Measurements from ENCODE around the gene KRT28.

The KRT28 gene

GRCh38 chr17:40799859-40800258 is at the start of gene KRT28:
Gene KRT28, minus strand, starts transcription at chr17:40799959. Its CDS starts 66 bp downstream, at chr17:40799893.
- Histone ChIP-seq H2AFZ (ENCODE audit: low read depth, low read length) (no peak within 1 kb of the TSS), H3K79me2 (ENCODE audit: low read length) (no peaks in the 10 kb centered on the region), H3K4me1 (ENCODE audit: low read length) (peaks cover 30% of the 10 kb centered on the region), H3K27me3 (ENCODE audit: low read depth, low read length) (peaks cover 20% of the 10 kb centered on the region; the same call in 1 of the 2 replicates), H3K4me2 (ENCODE audit: low read length) (no peak within 1 kb of the TSS), H3K4me3 (ENCODE audit: low read length) (no peak within 1 kb of the TSS), H4K20me1 (ENCODE audit: insufficient read depth, low read length) (no peaks in the 10 kb centered on the region), H3K36me3 (replicated peaks; ENCODE audit: low read depth, low read length) (no peaks in the 10 kb centered on the region), H3K9ac (ENCODE audit: low read length) (no peak within 1 kb of the TSS), H3K9me3 (ENCODE audit: insufficient read depth, low read length) (no peaks in the 10 kb centered on the region), H3K27ac (ENCODE audit: low read length) (no peak within 1 kb of the TSS)
- no peak for TF ChIP-seq EZH2phosphoT487 (IDR thresholded peaks at IDR 0.05; ENCODE audit: low read depth)
- TF ChIP-seq CTCF (IDR thresholded peaks at IDR 0.05; ENCODE audit: low read depth, low read length), result no peak

GRCh38 chr17:40848583-40849235 is 49.0 kb upstream of the KRT28 start:
- Histone ChIP-seq H3K27ac (ENCODE audit: low read length) (no peak overlapping the region), H3K4me2 (ENCODE audit: low read length) (no peak overlapping the region), H3K9ac (ENCODE audit: low read length) (no peak overlapping the region), H3K4me1 (ENCODE audit: low read length) (no peaks in the 10 kb centered on the region), H3K9me3 (ENCODE audit: insufficient read depth, low read length) (no peaks in the 10 kb centered on the region), H3K36me3 (replicated peaks; ENCODE audit: low read depth, low read length) (no peaks in the 10 kb centered on the region), H2AFZ (ENCODE audit: low read depth, low read length) (no peak overlapping the region), H4K20me1 (ENCODE audit: insufficient read depth, low read length) (no peaks in the 10 kb centered on the region), H3K79me2 (ENCODE audit: low read length) (no peaks in the 10 kb centered on the region), H3K4me3 (ENCODE audit: low read length) (no peak overlapping the region), H3K27me3 (ENCODE audit: low read depth, low read length) (peaks cover 22% of the 10 kb centered on the region)
- no peak for TF ChIP-seq CTCF (IDR thresholded peaks at IDR 0.05; ENCODE audit: low read depth, low read length)
- TF ChIP-seq EZH2phosphoT487 (IDR thresholded peaks at IDR 0.05; ENCODE audit: low read depth), result no peak

- TF ChIP-seq EZH2phosphoT487 (IDR thresholded peaks at IDR 0.05; ENCODE audit: low read depth), result no peak
- no peak for TF ChIP-seq CTCF (IDR thresholded peaks at IDR 0.05; ENCODE audit: low read depth, low read length)
- Histone ChIP-seq H2AFZ (ENCODE audit: low read depth, low read length) (no peak overlapping the region), H3K27me3 (ENCODE audit: low read depth, low read length) (peaks cover 11% of the 10 kb centered on the region), H3K4me3 (ENCODE audit: low read length) (no peak overlapping the region), H3K4me2 (ENCODE audit: low read length) (no peak overlapping the region), H3K9me3 (ENCODE audit: insufficient read depth, low read length) (no peaks in the 10 kb centered on the region), H3K27ac (ENCODE audit: low read length) (no peak overlapping the region), H3K36me3 (replicated peaks; ENCODE audit: low read depth, low read length) (no peaks in the 10 kb centered on the region), H3K4me1 (ENCODE audit: low read length) (peaks cover 6% of the 10 kb centered on the region), H3K9ac (ENCODE audit: low read length) (no peak overlapping the region), H4K20me1 (ENCODE audit: insufficient read depth, low read length) (no peaks in the 10 kb centered on the region), H3K79me2 (ENCODE audit: low read length) (no peaks in the 10 kb centered on the region)
These were observed 46.9 kb upstream of the KRT28 start for GRCh38 chr17:40846515-40847144.

GRCh38 chr17:40844671-40845107 is 44.9 kb upstream of the KRT28 start:
- no peak for TF ChIP-seq EZH2phosphoT487 (IDR thresholded peaks at IDR 0.05; ENCODE audit: low read depth)
- TF ChIP-seq CTCF (IDR thresholded peaks at IDR 0.05; ENCODE audit: low read depth, low read length), result no peak
- H4K20me1 ChIP-seq (ENCODE audit: insufficient read depth, low read length), result no peaks in the 10 kb centered on the region
- H3K9me3 ChIP-seq (ENCODE audit: insufficient read depth, low read length), result no peaks in the 10 kb centered on the region
- no peak overlapping the region for H2AFZ ChIP-seq (ENCODE audit: low read depth, low read length)
- peaks cover 6% of the 10 kb centered on the region for H3K4me1 ChIP-seq (ENCODE audit: low read length)
- H3K4me3 ChIP-seq (ENCODE audit: low read length), result no peak overlapping the region
- peaks cover 11% of the 10 kb centered on the region for H3K27me3 ChIP-seq (ENCODE audit: low read depth, low read length)
- H3K27ac ChIP-seq (ENCODE audit: low read length), result no peak overlapping the region
- no peak overlapping the region for H3K9ac ChIP-seq (ENCODE audit: low read length)
- H3K4me2 ChIP-seq (ENCODE audit: low read length), result no peak overlapping the region
- no peaks in the 10 kb centered on the region for H3K79me2 ChIP-seq (ENCODE audit: low read length)
- no peaks in the 10 kb centered on the region for H3K36me3 ChIP-seq (replicated peaks; ENCODE audit: low read depth, low read length)
